Mesodermal cell (in vitro differentiated cells): ENCODE data around the gene KRT38.

Source experiments
- H3K27ac ChIP-seq: 2 replicates; pipeline ENCODE4 v1.7.0; 2013; ENCODE audit warnings: mild to moderate bottlenecking, low read depth, low read length, moderate library complexity; ENCODE audit not compliant: severe bottlenecking
- H3K36me3 ChIP-seq: 2 replicates; pipeline ENCODE4 v1.7.1; 2013; ENCODE audit warnings: mild to moderate bottlenecking, low read length, moderate library complexity; ENCODE audit not compliant: control insufficient read depth, insufficient read depth
- H3K4me1 ChIP-seq: one replicate; pipeline ENCODE4 v1.7.1; 2013; ENCODE audit warnings: mild to moderate bottlenecking, low read length; ENCODE audit not compliant: insufficient read depth, control insufficient read depth, poor library complexity, severe bottlenecking
- H3K4me3 ChIP-seq: 2 replicates; pipeline ENCODE4 v1.7.0; 2013; ENCODE audit warnings: low read length, control low read depth, mild to moderate bottlenecking; ENCODE audit not compliant: insufficient read depth, poor library complexity, severe bottlenecking; ENCODE audit errors: extremely low read depth
- H3K9me3 ChIP-seq: 2 replicates; pipeline ENCODE4 v1.7.1; 2013; ENCODE audit warnings: mild to moderate bottlenecking, low read length, moderate library complexity; ENCODE audit not compliant: control insufficient read depth
- WGBS, 2 experiments: methylation state at CpG; one replicate each; pipeline ENCODE4 v1.1.5; 2013; ENCODE audit warnings: missing lambda C conversion rate in 2 of 2; ENCODE audit not compliant: insufficient coverage in 2 of 2; 5-methylcytosine and 5-hydroxymethylcytosine counted together

Gene KRT38

GRCh38 chr17:41457676-41458075 is 16.9 kb upstream of the KRT38 start:
- Histone ChIP-seq H3K36me3 (no peaks in the 10 kb centered on the region), H3K4me3 (no peak overlapping the region), H3K27ac (no peak overlapping the region), H3K9me3 (no peaks in the 10 kb centered on the region), H3K4me1 (no peaks in the 10 kb centered on the region)
- 87 to 88% methylated on average over 3 to 4 of the region's 4 CpGs for WGBS, 2 experiments

- Histone ChIP-seq H3K36me3 (no peaks in the 10 kb centered on the region), H3K27ac (no peak overlapping the region), H3K4me1 (no peaks in the 10 kb centered on the region), H3K9me3 (peaks cover 2% of the 10 kb centered on the region), H3K4me3 (no peak overlapping the region)
- WGBS, 2 experiments, result 60 to 67% methylated on average over 1 of the region's 3 CpGs
Observed at GRCh38 chr17:41456204-41456603, 15.4 kb upstream of the KRT38 start.

DNA sequence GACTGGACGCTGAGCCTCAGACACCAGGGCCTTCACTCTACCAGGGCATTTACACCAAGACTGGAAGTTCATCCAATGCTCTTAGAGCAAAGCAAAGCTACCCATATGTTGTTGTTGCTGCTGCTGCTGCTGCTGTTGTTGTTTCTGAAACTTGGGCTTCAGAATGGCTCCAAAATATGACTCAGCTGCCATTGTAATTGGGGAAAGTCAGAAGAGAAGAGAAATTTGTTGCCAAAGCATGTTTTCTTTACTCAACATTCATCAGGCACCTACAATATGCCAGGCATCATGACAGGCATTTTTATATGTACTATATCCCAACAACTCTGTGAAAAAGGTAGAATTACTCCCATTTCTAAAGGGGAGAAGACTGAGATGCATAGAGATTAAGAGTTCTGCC is 14.5 kb upstream of the KRT38 start:
- H3K4me1 ChIP-seq, result no peaks in the 10 kb centered on the region
- H3K4me3 ChIP-seq, result no peak overlapping the region
- peaks cover 4% of the 10 kb centered on the region for H3K9me3 ChIP-seq
- no peaks in the 10 kb centered on the region for H3K36me3 ChIP-seq
- WGBS, 2 experiments, result 88% methylated on average over 1 of the region's 1 CpG; no CpG with 5 or more reads in 1 of the 2 experiments
- no peak overlapping the region for H3K27ac ChIP-seq

- H3K4me3 ChIP-seq, result no peak overlapping the region
- no peaks in the 10 kb centered on the region for H3K4me1 ChIP-seq
- peaks cover 4% of the 10 kb centered on the region for H3K9me3 ChIP-seq
- 83 to 97% methylated on average over 2 to 3 of the region's 3 CpGs for WGBS, 2 experiments
- H3K27ac ChIP-seq, result no peak overlapping the region
- no peaks in the 10 kb centered on the region for H3K36me3 ChIP-seq
Observed at GRCh38 chr17:41453066-41453465, 12.3 kb upstream of the KRT38 start.

DNA sequence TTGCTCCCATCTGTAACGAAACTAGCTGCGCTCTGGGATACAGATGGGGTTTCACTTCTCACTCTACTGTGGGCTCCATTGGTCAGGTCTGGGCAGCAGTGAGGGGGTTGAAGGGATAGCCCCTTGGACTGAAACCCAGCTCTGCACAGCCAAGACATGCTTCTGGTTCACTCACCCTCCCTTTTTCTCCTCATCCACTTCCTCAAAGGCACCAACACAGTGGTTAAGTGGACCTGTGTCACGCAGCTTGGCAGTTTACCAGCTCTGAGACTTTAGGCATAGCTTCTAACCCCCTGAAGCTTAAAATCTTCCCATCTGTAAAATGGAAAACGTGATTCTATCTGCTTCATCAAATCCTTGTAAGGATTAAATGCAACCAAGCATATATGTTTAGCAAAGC is 11.5 kb upstream of the KRT38 start:
- H3K4me1 ChIP-seq, result no peaks in the 10 kb centered on the region
- no peak overlapping the region for H3K4me3 ChIP-seq
- H3K27ac ChIP-seq, result no peak overlapping the region
- WGBS, 2 experiments, result 75 to 100% methylated on average over 1 of the region's 4 CpGs
- H3K9me3 ChIP-seq, result peaks cover 4% of the 10 kb centered on the region
- H3K36me3 ChIP-seq, result no peaks in the 10 kb centered on the region

DNA sequence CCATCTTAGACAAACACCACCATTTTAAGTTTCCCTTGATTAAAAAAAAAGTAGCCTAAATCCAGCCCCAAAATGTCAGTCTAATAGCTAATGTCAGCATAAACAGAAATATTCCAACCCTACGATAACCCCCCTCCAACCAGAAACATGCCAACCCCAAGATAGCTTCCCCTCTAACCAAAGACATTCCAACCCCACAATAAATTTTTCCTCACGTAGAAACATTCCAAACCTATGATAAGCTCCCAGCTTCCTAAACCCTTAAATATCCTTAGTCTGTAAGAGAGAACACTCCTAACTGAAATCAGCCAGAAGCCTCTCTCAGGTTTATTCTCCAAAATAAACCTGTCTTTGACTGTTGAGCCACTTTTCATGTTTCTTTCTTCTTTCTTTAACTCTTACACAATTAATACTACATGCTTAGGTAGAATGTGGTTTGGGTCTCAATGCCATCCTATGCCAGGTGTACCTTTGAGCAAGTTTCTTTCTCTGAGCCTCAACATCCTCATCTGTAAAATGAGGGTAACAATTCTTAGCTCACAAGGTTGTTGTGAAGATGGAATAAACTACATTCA is 10.5 kb upstream of the KRT38 start:
- H3K27ac ChIP-seq, result no peak overlapping the region
- 82 to 83% methylated on average over 1 to 2 of the region's 2 CpGs for WGBS, 2 experiments
- no peaks in the 10 kb centered on the region for H3K36me3 ChIP-seq
- H3K4me1 ChIP-seq, result no peaks in the 10 kb centered on the region
- peaks cover 4% of the 10 kb centered on the region for H3K9me3 ChIP-seq
- H3K4me3 ChIP-seq, result no peak overlapping the region

GRCh38 chr17:41449008-41449407 is 8.2 kb upstream of the KRT38 start:
- Histone ChIP-seq H3K36me3 (no peaks in the 10 kb centered on the region), H3K9me3 (peaks cover 4% of the 10 kb centered on the region), H3K27ac (no peak overlapping the region), H3K4me3 (no peak overlapping the region), H3K4me1 (no peaks in the 10 kb centered on the region)
- 93 to 94% methylated on average over 5 to 6 of the region's 6 CpGs for WGBS, 2 experiments

DNA sequence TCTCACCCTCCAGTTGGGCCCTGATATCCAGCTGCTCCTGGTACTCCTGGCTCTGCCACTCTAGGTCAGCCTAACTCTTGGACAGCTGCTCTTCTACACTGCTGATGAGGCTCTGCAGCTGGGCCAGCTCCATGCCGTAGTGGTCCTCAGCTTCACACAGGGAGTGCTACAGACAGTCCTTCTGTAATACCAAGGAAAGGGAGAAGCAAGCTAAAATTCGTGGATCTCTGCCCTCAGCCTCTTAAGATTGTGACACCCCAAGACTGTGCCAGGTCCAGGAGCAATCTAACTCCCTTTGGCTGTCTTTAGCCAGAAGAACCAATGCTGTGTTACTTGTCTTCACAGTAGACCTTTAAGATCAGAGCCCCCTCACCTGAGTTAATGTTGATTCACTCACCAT is 7.7 kb upstream of the KRT38 start:
- WGBS, 2 experiments, result 65 to 80% methylated on average over 1 to 2 of the region's 2 CpGs
- Histone ChIP-seq H3K36me3 (no peaks in the 10 kb centered on the region), H3K4me1 (no peaks in the 10 kb centered on the region), H3K9me3 (peaks cover 4% of the 10 kb centered on the region), H3K4me3 (no peak overlapping the region), H3K27ac (no peak overlapping the region)

GRCh38 chr17:41446806-41447205 is 6.0 kb upstream of the KRT38 start:
- WGBS, 2 experiments, result no CpG with 5 or more reads among the region's 2 CpGs

DNA sequence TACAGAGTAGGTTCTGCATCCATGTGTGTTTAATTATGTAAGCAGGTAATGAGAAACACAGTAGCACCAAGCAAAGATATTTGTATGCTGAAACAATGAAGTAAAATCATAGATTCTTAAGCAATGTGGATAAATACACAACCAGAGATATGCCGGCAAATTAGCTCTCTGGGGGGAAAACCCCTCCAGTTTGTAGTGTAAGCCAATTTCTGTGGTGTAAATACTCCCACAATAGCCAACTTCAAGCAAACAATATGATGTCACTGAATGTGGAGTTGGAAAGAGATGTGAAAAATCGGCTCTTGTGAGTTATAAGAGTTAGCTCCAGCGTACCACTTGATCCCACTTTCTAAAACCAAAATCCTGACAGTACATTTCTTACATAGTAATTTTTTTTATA is 3.9 kb upstream of the KRT38 start:
- Histone ChIP-seq H3K4me3 (no peak overlapping the region), H3K4me1 (no peaks in the 10 kb centered on the region), H3K27ac (no peak overlapping the region), H3K9me3 (no peaks in the 10 kb centered on the region), H3K36me3 (no peaks in the 10 kb centered on the region)
- WGBS, 2 experiments, result no CpG with 5 or more reads among the region's 3 CpGs

More at GRCh38 chr17:41446806-41447205, 6.0 kb upstream of the KRT38 start:
- Histone ChIP-seq H3K4me3 (no peak overlapping the region), H3K4me1 (no peaks in the 10 kb centered on the region), H3K9me3 (peaks cover 4% of the 10 kb centered on the region), H3K36me3 (no peaks in the 10 kb centered on the region), H3K27ac (no peak overlapping the region)

DNA sequence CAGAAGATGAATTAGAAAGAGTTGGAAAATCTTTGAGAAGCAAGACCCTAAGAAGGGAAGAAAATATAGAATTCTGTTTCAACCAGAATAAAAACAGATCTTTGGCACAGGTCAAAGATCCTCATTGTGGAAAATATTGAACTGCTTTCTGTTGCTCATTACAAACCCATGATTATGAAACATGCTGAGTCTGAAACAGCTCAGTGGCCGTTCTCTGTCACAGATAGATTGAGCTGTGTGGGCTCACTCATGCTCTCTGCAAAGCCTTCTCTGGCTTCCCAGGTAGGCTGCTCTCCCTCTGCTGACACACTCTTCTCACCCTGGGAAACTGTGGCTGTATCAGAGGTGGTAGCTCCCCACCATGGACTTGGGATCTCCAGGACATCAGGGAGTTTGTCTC is 3.4 kb upstream of the KRT38 start:
- H3K4me3 ChIP-seq, result no peak overlapping the region
- H3K27ac ChIP-seq, result no peak overlapping the region
- H3K36me3 ChIP-seq, result no peaks in the 10 kb centered on the region
- H3K4me1 ChIP-seq, result no peaks in the 10 kb centered on the region
- 71% methylated on average over 1 of the region's 1 CpG; no CpG with 5 or more reads in 1 of the 2 experiments for WGBS, 2 experiments
- no peaks in the 10 kb centered on the region for H3K9me3 ChIP-seq
